A549 (cell line): ENCODE measurements around the gene ATP11A. TPM values are rescaled to one million over a fixed set of nuclear protein-coding genes. Genes with fewer than 3 reads are reported as not detected.

Source experiments
- ATAC-seq, 2 experiments: fragments of 200-7000 bp in 1 of 2; fragments of >200 bp in 1 of 2; cut with Nextera tagmentation in 1 of 2; cut with Tn5 transposase in 1 of 2; 3 replicates each; pipeline versions ENCODE4 v1.8.0 to v1.9.1; 2018 to 2020; ENCODE audit warnings: mild to moderate bottlenecking in 1 of 2, moderate library complexity in 1 of 2
- CTCF ChIA-PET: fragments of 300-600 bp; sonication (Branson Sonifier 250); formaldehyde crosslinking; extraction: SDS; loops from one replicate; lab custom pipeline; 2021; ENCODE audit warnings: antibody characterized with exemption, inconsistent platforms; lab: Yijun Ruan, JAX
- POLR2A ChIA-PET: fragments of 350-600 bp; formaldehyde crosslinking; extraction: SDS; loops from one replicate; lab custom pipeline; 2021; ENCODE audit warnings: antibody characterized with exemption, inconsistent platforms; lab: Yijun Ruan, JAX
- DNase-seq, 2 experiments: peaks; one replicate each; pipeline versions ENCODE4 v3.0.0 to v3.0.0-alpha.2; 2011 to 2016; ENCODE audit warnings: low read depth in 1 of 2, low spot score in 1 of 2
- FAIRE-seq: peaks from 2 replicates; lab custom pipeline; 2011; peaks lifted over from hg19 to GRCh38; lab: Jason Lieb, UNC
- H3K27ac ChIP-seq, 2 experiments: fragments of >200 bp; sonication (Bioruptor Twin); formaldehyde crosslinking; 3 replicates each; pipeline ENCODE4 v1.5.1; 2016 to 2017
- H3K4me1 ChIP-seq: fragments of >200 bp; sonication (Bioruptor Twin); formaldehyde crosslinking; 3 replicates; pipeline ENCODE4 v1.6.1; 2016
- H3K4me2 ChIP-seq: fragments of >200 bp; sonication (Bioruptor Twin); formaldehyde crosslinking; 3 replicates; pipeline ENCODE4 v1.6.1; 2016
- H3K4me3 ChIP-seq: fragments of >200 bp; sonication (Bioruptor Twin); formaldehyde crosslinking; 3 replicates; pipeline ENCODE4 v1.5.1; 2016
- H3K9me3 ChIP-seq: fragments of >200 bp; sonication (Bioruptor Twin); formaldehyde crosslinking; 3 replicates; pipeline ENCODE4 v1.6.1; 2016
- FOXS1 ChIP-seq: fragments of 250-450 bp; sonication (Bioruptor Pico); IDR thresholded peaks from 2 replicates; pipeline ENCODE4 v1.5.0; 2020; ENCODE audit warnings: mild to moderate bottlenecking, moderate library complexity
- HDAC2 ChIP-seq: fragments of 200-600 bp; sonication (generic); IDR thresholded peaks from 2 replicates; pipeline ENCODE4 v1.6.1; 2016
- HEYL ChIP-seq: fragments of 250-450 bp; sonication (Bioruptor Pico); IDR thresholded peaks from 2 replicates; pipeline ENCODE4 v1.8.0; 2021; ENCODE audit warnings: mild to moderate bottlenecking, moderate library complexity
- KDM1A ChIP-seq: fragments of 200-600 bp; sonication (generic); IDR thresholded peaks from 2 replicates; pipeline ENCODE4 v1.6.1; 2016; ENCODE audit warnings: low read depth, mild to moderate bottlenecking
- MAFK ChIP-seq: fragments of 450-650 bp; IDR thresholded peaks from 2 replicates; pipeline ENCODE4 v1.6.1; 2014; ENCODE audit not compliant: partially characterized antibody
- NFE2L2 ChIP-seq: fragments of 150-350 bp; conservative IDR thresholded peaks from 2 replicates; pipeline ENCODE4 v1.6.1; 2014; ENCODE audit warnings: low read length
- POLR2AphosphoS2 ChIP-seq: conservative IDR thresholded peaks from 2 replicates; pipeline ENCODE4 v1.6.1; 2012; ENCODE audit warnings: low read length, improper control_type of control experiment, inconsistent platforms
- RCOR1 ChIP-seq: fragments of 150-350 bp; IDR thresholded peaks from 2 replicates; pipeline ENCODE4 v1.6.1; 2014; ENCODE audit warnings: antibody characterized with exemption, low read length, low read depth
- SMC3 ChIP-seq: fragments of >200 bp; sonication (Bioruptor Twin); formaldehyde crosslinking; IDR thresholded peaks from 3 replicates; pipeline ENCODE4 v1.6.1; 2018; ENCODE audit warnings: inconsistent platforms
- TFCP2L1 ChIP-seq: fragments of 250-450 bp; sonication (Bioruptor Pico); IDR thresholded peaks from 2 replicates; pipeline ENCODE4 v1.5.0; 2021; ENCODE audit warnings: mild to moderate bottlenecking
- ZSCAN20 ChIP-seq: fragments of 250-450 bp; sonication (Bioruptor Pico); IDR thresholded peaks from 2 replicates; pipeline ENCODE4 v1.8.0; 2022; ENCODE audit warnings: mild to moderate bottlenecking, moderate library complexity
- WGBS: methylation state at CpG from one replicate; pipeline ENCODE4 v1.1.6; 2017; ENCODE audit errors: missing lambda C conversion rate; 5-methylcytosine and 5-hydroxymethylcytosine counted together
- polyA plus RNA-seq, 4 experiments: library from polyadenylated mRNA; depleted of rRNA in 3 of 4; stranded (reverse); fragments of >200 nt; fragmentation: RNase III in 1 of 4; extraction: RNeasy Plus Mini Kit Qiagen cat#74134 plus additional on column Dnase treatment in 1 of 4; gene quantifications; 2 replicates in 3 of 4; 3 replicates in 1 of 4; pipeline ENCODE4 v1.2.3, GENCODE V29; 2011 to 2017
- TF ChIP-seq, protein P1 (sequence below): fragments of 450-650 bp; IDR thresholded peaks from 2 replicates; pipeline ENCODE4 v1.6.1; 2014; ENCODE audit warnings: antibody characterized with exemption
- TF ChIP-seq, protein P2 (sequence below): fragments of 200-600 bp; sonication (generic); IDR thresholded peaks from 2 replicates; pipeline ENCODE4 v1.6.1; 2016; ENCODE audit warnings: antibody characterized with exemption, mild to moderate bottlenecking, moderate library complexity
- TF ChIP-seq, protein P3 (sequence below): fragments of >200 bp; sonication (Bioruptor Twin); formaldehyde crosslinking; IDR thresholded peaks from 2 replicates; pipeline ENCODE4 v1.6.1; 2016
- TF ChIP-seq, protein P4 (sequence below): fragments of 250-450 bp; sonication (Bioruptor Pico); IDR thresholded peaks from 2 replicates; pipeline ENCODE4 v1.5.0; 2021; ENCODE audit warnings: mild to moderate bottlenecking, moderate library complexity, borderline replicate concordance
- TF ChIP-seq, protein P5 (sequence below): fragments of 250-450 bp; sonication (Bioruptor Pico); IDR thresholded peaks from 2 replicates; pipeline ENCODE4 v1.5.0; 2020; ENCODE audit warnings: low read depth, mild to moderate bottlenecking, moderate library complexity
- TF ChIP-seq, protein P6 (sequence below): fragments of >200 bp; sonication (Bioruptor Twin); formaldehyde crosslinking; IDR thresholded peaks from 3 replicates; pipeline ENCODE4 v1.5.1; 2016
- TF ChIP-seq, protein P7 (sequence below): fragments of >200 bp; sonication (Bioruptor Twin); formaldehyde crosslinking; IDR thresholded peaks from 3 replicates; pipeline ENCODE4 v1.6.1; 2016

Gene ATP11A
- polyA plus RNA-seq, 2 of the 4 experiments (the other 2 are of a cell fraction) = 4.1 to 8.0 TPM

DNA sequence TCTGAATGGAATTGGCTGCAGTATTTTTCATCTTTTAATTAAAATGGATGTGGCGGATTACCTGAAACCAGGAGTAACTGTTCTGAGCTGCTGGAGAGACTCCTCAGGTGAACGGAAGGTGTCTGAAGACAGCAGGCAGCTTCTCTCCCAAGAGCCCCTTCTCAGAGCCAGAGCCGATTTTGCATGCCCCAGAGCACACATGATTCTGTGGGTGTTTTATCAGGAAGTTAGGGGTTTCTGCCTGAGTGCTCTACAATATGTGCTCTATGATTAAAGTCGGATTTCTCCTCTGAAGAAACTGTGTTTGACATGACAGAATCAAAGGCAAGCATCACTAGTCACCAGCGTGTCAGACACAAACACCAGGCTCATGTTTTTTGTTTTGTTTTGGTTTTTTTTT lies 218.5 kb downstream of the ATP11A start:
- Histone ChIP-seq H3K9me3 (no peaks in the 10 kb centered on the region), H3K27ac (no peak overlapping the region), H3K4me1 (no peaks in the 10 kb centered on the region), H3K4me2 (no peak overlapping the region), H3K4me3 (no peak overlapping the region)
- no peak for ATAC-seq
- no peak for FAIRE-seq
- TF ChIP-seq, protein P1, sequence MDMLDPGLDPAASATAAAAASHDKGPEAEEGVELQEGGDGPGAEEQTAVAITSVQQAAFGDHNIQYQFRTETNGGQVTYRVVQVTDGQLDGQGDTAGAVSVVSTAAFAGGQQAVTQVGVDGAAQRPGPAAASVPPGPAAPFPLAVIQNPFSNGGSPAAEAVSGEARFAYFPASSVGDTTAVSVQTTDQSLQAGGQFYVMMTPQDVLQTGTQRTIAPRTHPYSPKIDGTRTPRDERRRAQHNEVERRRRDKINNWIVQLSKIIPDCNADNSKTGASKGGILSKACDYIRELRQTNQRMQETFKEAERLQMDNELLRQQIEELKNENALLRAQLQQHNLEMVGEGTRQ = no peak
- TF ChIP-seq, protein P2, sequence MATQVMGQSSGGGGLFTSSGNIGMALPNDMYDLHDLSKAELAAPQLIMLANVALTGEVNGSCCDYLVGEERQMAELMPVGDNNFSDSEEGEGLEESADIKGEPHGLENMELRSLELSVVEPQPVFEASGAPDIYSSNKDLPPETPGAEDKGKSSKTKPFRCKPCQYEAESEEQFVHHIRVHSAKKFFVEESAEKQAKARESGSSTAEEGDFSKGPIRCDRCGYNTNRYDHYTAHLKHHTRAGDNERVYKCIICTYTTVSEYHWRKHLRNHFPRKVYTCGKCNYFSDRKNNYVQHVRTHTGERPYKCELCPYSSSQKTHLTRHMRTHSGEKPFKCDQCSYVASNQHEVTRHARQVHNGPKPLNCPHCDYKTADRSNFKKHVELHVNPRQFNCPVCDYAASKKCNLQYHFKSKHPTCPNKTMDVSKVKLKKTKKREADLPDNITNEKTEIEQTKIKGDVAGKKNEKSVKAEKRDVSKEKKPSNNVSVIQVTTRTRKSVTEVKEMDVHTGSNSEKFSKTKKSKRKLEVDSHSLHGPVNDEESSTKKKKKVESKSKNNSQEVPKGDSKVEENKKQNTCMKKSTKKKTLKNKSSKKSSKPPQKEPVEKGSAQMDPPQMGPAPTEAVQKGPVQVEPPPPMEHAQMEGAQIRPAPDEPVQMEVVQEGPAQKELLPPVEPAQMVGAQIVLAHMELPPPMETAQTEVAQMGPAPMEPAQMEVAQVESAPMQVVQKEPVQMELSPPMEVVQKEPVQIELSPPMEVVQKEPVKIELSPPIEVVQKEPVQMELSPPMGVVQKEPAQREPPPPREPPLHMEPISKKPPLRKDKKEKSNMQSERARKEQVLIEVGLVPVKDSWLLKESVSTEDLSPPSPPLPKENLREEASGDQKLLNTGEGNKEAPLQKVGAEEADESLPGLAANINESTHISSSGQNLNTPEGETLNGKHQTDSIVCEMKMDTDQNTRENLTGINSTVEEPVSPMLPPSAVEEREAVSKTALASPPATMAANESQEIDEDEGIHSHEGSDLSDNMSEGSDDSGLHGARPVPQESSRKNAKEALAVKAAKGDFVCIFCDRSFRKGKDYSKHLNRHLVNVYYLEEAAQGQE = no peak
- TF ChIP-seq ZSCAN20 (CRISPR knock-in tag) (no peak), KDM1A (no peak), TFCP2L1 (CRISPR knock-in tag) (no peak), NFE2L2 (no peak), HEYL (CRISPR knock-in tag) (no peak), POLR2AphosphoS2 (no peak), MAFK (no peak), RCOR1 (no peak), SMC3 (no peak), FOXS1 (CRISPR knock-in tag) (no peak), HDAC2 (no peak)
- TF ChIP-seq, protein P3, sequence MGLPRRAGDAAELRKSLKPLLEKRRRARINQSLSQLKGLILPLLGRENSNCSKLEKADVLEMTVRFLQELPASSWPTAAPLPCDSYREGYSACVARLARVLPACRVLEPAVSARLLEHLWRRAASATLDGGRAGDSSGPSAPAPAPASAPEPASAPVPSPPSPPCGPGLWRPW = no peak
- TF ChIP-seq, protein P4, sequence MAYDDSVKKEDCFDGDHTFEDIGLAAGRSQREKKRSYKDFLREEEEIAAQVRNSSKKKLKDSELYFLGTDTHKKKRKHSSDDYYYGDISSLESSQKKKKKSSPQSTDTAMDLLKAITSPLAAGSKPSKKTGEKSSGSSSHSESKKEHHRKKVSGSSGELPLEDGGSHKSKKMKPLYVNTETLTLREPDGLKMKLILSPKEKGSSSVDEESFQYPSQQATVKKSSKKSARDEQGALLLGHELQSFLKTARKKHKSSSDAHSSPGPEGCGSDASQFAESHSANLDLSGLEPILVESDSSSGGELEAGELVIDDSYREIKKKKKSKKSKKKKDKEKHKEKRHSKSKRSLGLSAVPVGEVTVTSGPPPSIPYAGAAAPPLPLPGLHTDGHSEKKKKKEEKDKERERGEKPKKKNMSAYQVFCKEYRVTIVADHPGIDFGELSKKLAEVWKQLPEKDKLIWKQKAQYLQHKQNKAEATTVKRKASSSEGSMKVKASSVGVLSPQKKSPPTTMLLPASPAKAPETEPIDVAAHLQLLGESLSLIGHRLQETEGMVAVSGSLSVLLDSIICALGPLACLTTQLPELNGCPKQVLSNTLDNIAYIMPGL (CRISPR knock-in tag) = no peak
- TF ChIP-seq, protein P5, sequence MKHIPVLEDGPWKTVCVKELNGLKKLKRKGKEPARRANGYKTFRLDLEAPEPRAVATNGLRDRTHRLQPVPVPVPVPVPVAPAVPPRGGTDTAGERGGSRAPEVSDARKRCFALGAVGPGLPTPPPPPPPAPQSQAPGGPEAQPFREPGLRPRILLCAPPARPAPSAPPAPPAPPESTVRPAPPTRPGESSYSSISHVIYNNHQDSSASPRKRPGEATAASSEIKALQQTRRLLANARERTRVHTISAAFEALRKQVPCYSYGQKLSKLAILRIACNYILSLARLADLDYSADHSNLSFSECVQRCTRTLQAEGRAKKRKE (CRISPR knock-in tag) = no peak
- TF ChIP-seq, protein P6, sequence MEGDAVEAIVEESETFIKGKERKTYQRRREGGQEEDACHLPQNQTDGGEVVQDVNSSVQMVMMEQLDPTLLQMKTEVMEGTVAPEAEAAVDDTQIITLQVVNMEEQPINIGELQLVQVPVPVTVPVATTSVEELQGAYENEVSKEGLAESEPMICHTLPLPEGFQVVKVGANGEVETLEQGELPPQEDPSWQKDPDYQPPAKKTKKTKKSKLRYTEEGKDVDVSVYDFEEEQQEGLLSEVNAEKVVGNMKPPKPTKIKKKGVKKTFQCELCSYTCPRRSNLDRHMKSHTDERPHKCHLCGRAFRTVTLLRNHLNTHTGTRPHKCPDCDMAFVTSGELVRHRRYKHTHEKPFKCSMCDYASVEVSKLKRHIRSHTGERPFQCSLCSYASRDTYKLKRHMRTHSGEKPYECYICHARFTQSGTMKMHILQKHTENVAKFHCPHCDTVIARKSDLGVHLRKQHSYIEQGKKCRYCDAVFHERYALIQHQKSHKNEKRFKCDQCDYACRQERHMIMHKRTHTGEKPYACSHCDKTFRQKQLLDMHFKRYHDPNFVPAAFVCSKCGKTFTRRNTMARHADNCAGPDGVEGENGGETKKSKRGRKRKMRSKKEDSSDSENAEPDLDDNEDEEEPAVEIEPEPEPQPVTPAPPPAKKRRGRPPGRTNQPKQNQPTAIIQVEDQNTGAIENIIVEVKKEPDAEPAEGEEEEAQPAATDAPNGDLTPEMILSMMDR = no peak
- TF ChIP-seq, protein P7, sequence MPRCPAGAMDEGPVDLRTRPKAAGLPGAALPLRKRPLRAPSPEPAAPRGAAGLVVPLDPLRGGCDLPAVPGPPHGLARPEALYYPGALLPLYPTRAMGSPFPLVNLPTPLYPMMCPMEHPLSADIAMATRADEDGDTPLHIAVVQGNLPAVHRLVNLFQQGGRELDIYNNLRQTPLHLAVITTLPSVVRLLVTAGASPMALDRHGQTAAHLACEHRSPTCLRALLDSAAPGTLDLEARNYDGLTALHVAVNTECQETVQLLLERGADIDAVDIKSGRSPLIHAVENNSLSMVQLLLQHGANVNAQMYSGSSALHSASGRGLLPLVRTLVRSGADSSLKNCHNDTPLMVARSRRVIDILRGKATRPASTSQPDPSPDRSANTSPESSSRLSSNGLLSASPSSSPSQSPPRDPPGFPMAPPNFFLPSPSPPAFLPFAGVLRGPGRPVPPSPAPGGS = no peak
- CTCF ChIA-PET = interaction anchor here (0.9 kb wide), 1 partner anchor 23 kb away, joined by 3 read pairs; no protein-coding TSS in a partner anchor
- no peak for DNase-seq
- POLR2A ChIA-PET = no interaction called here
- 59% methylated on average over 5 of the region's 5 CpGs for WGBS
